Activated naive CD4-positive, alpha-beta T cell treated with anti-CD3 and anti-CD28 coated beads, Interleukin-2, amount 50 U/mL, for 72 hours (primary cell): Measurements from ENCODE around the gene CMTM8. TPM values are rescaled to one million over a fixed set of nuclear protein-coding genes. Genes with fewer than 3 reads are reported as not detected.

ENCODE experiments used
- ATAC-seq, 2 donors: fragments of 150-1000 bp; cut with Tn5 transposase; 2 replicates each; pipeline ENCODE4 v1.10.0; 2021; ENCODE audit warnings: mild to moderate bottlenecking in 2 of 2, moderate library complexity in 2 of 2
- DNase-seq, 2 donors: peaks; one replicate each; pipeline ENCODE4 v3.0.0; 2021 to 2022; ENCODE audit warnings: low spot score in 2 of 2
- H3K27ac Mint-ChIP-seq, 2 donors: one replicate each; pipeline ENCODE4 v1.8.0; 2022; ENCODE audit warnings: mild to moderate bottlenecking in 2 of 2, mixed read lengths in 2 of 2
- H3K36me3 Mint-ChIP-seq, 2 donors: one replicate each; pipeline ENCODE4 v1.8.0; 2022; ENCODE audit warnings: mixed read lengths in 2 of 2
- H3K9me3 Mint-ChIP-seq, 2 donors: one replicate each; pipeline ENCODE4 v1.8.0; 2022; ENCODE audit warnings: mixed read lengths in 2 of 2
- total RNA-seq, 2 donors: library from RNA; stranded (reverse); gene quantifications; one replicate each; pipeline ENCODE4 v1.2.3, GENCODE V29; 2022

CMTM8 gene
- total RNA-seq, 2 donors from 2014 or later, result 7.8 to 9.5 TPM

DNA sequence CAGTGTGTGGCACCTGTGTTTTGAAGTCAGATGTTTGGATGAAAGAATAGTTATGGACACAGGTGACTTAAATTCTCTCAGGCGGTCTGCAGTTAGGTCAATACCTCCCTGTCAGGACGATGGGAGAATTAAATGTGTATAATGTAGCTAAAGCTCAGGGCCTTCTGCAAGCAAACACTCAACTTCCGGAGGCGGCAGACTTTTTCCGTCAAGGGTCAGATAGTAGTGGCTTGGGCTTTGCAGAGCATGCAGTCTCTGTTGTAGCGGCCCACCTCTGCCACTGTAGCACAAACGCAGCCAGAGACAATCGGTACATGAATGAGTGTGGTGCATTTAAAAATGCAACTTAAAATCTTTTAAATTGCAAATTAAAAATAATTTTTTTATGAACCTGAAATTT is 47.4 kb downstream of the CMTM8 start:
- Mint-ChIP-seq H3K27ac (peak overlapping the region; percentile 60 to 72), H3K9me3 (no peaks in the 10 kb centered on the region), H3K36me3 (peaks cover 0 to 18% of the 10 kb centered on the region in 2 donors)
- DNase-seq (no peak), ATAC-seq (peak; percentile 32 to 35)

DNA sequence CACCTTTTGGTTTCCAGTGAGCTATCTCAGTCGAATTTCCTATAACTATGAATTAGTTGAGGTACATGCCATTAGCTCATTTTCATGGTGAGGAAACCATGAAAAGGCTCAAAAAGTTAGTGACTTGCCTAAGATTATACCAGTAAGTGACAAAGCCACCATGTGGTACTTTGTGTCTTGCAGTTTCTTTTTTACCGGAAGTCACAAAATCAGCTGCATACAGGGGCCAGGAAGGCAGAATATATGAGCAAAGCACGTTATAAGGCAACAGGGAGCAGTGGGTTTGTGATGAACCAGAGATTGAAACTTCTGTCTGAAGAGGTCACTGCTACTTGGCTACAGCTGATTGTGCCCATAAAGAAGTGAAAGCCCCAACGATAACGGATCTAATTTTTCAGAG is 50.3 kb downstream of the CMTM8 start:
- ATAC-seq (peak; percentile 79 to 90), DNase-seq (no peak)
- Mint-ChIP-seq H3K36me3 (peaks cover 0 to 18% of the 10 kb centered on the region in 2 donors), H3K9me3 (no peaks in the 10 kb centered on the region), H3K27ac (peak overlapping the region; percentile 88 to 94)

DNA sequence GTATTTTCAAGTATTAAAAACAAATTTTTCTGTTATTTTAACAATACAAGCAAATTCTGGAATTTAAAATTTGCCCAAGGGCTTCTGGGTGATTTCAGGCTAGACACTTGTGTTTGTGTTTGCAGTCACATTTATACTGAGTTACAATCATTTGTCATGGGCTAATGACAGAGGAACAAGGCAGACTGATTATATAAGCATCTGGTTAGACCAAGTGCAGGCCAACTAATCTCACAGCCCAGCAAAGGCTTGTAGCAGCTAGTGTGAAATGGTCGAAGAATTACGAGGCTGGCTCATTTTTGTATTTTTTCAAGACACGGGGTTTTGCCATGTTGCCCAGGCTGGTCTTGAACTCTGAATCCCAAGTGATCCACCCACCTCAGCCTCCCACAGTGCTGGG is 52.1 kb downstream of the CMTM8 start:
- Mint-ChIP-seq H3K9me3 (no peaks in the 10 kb centered on the region), H3K27ac (no peak overlapping the region), H3K36me3 (peaks cover 0 to 18% of the 10 kb centered on the region in 2 donors)
- DNase-seq (no peak), ATAC-seq (no peak)

DNA sequence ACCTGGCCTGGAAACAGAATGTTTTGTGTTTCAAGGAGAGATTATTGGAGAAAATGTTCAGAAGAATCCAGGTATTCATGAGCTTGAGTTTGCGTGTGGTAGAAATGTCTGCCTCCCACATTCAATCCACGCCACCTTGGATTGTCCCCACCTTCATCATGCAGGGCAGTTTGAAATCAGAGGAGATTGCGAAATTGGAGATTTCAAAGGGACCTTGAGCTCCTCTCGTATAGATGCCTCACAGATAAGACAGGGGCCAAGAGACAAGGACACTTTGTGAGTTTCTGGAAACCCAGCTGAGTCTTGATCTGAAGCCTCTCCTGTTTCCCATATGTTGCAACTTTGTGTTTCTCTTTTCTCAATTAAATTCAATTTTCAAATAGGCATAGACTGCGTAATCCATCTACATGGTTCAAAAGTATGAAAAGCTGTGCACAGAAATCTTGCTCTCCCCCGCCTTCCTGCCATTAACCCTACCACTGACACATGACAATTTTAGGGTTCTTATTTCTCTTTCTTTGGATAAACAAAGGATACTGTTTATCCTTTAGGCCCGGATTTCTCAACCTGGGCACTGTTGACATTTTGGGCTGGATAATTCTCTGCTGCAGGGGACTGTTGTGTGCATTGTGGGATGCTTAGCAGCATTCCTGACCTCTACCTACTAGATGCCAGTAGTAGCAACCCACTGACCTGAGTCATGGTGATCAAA is 53.8 kb downstream of the CMTM8 start:
- DNase-seq, result no peak
- Mint-ChIP-seq H3K9me3 (no peaks in the 10 kb centered on the region), H3K27ac (no peak overlapping the region), H3K36me3 (peaks cover 0 to 11% of the 10 kb centered on the region in 2 donors)
- no peak for ATAC-seq

DNA sequence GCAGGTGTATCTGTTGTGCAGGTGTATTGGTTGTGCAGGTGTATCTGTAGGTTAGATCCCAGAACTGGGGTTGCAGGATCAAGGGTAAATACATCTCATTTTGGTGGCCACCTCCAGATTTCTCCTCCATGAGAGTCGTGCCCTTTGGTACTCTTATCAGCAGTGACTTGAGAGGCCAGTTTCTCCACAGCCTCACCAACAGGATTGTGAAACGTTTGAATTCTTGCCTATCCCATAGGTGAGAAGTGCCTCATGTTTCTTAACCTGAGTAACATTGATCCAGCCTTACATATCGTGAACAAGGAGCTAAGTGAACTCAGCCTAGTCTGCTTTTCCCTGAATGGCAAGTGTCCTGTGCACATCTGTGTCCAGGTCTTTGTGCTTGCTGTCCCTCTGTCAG is 55.4 kb downstream of the CMTM8 start:
- Mint-ChIP-seq H3K27ac (no peak overlapping the region), H3K36me3 (peaks cover 0 to 7% of the 10 kb centered on the region in 2 donors), H3K9me3 (no peaks in the 10 kb centered on the region)
- no peak for DNase-seq
- no peak for ATAC-seq

DNA sequence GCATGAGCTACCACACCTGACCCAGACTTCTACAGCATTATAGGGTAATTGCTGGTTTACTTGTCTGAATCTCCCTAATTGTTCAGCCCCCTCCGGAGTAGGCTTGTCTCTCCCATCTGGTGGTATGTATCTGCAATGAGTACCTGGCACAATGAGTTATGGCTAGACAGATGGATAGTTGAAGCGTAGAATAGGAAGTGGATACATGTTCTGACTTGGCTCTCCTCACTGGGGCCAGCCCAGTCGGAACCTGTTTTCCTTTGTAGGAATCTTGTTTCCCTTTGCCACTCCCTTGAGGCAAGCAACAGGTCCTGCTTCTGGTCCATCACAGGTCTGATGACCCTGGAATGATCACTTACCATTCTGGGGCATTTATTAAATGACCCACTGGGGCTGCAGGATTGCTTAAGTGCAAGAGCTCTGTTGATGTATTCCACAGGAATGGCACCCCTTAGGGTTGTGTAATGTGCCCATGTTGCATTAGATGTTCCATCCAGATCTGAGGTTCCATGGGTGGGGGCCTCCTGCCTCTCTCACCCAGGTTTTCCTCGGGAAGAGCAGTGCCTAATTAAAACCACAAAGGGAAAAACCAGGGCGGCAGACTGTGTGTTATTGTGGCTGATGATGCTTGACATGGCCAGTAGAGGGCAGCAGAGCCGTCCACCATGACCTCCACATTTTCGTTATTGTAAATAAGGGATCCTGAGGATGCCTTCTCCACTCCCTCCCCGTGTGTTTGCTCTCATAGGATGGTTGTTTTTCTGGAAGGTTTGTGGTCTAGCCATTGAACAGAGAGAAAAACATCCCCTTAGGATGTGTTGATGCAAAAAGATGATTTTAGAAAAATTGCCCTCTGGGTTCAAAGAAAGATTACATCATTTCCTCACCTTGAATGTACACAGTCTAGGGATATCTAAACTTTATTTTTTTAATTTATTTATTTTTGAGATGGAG is 58.0 kb downstream of the CMTM8 start:
- DNase-seq (peak; percentile 59 to 73), ATAC-seq (peak; percentile 60 to 87)
- Mint-ChIP-seq H3K9me3 (no peaks in the 10 kb centered on the region), H3K36me3 (no peaks in the 10 kb centered on the region), H3K27ac (peak overlapping the region; percentile 86 to 88)

DNA sequence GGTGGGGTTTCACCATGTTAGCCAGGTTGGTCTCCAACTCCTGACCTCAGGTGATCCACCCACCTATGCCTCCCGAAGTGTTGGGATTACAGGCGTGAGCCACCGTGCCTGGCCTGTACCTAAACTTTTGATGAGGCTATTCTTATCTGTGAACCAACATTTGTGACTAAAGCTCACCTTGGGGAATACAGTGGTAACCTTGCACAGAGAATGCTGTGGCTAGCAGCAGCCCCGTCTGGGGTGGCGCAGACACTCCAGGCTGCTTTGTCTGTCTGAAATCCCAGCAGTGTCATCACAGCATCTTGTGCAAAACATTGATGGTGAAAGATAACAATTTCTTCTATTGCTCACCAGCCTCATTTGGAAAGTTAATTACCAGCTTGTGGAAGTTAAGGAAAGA is 58.9 kb downstream of the CMTM8 start:
- no peaks in the 10 kb centered on the region for H3K9me3 Mint-ChIP-seq
- ATAC-seq (peak; percentile 77 to 93), DNase-seq (peak in 1 of 2 donors; percentile 58)
- no peaks in the 10 kb centered on the region for H3K36me3 Mint-ChIP-seq
- H3K27ac Mint-ChIP-seq, result peak overlapping the region; percentile 86 to 88

DNA sequence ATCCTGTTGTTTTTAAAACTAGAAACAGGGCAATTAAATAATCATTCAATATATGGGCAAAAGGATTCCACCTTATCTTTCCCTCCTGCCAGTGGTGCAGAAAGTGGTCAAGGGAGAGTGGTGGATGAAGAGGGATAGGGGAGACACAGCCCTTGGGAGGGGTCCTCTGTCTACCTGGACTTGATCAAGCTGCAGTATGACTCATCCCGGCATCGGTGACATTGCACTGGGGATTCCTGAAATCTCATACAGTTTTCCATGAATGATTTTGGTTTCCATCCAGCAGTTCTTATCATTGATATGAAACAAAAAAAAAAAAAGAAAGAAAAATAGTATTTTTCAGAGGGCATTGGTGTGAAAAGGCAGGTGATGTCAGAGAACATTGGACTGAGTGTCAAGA is 62.9 kb downstream of the CMTM8 start:
- Mint-ChIP-seq H3K9me3 (peaks cover under 1% of the 10 kb centered on the region in 2 donors), H3K27ac (no peak overlapping the region), H3K36me3 (peaks cover 5 to 18% of the 10 kb centered on the region in 2 donors)
- ATAC-seq, result no peak
- no peak for DNase-seq

DNA sequence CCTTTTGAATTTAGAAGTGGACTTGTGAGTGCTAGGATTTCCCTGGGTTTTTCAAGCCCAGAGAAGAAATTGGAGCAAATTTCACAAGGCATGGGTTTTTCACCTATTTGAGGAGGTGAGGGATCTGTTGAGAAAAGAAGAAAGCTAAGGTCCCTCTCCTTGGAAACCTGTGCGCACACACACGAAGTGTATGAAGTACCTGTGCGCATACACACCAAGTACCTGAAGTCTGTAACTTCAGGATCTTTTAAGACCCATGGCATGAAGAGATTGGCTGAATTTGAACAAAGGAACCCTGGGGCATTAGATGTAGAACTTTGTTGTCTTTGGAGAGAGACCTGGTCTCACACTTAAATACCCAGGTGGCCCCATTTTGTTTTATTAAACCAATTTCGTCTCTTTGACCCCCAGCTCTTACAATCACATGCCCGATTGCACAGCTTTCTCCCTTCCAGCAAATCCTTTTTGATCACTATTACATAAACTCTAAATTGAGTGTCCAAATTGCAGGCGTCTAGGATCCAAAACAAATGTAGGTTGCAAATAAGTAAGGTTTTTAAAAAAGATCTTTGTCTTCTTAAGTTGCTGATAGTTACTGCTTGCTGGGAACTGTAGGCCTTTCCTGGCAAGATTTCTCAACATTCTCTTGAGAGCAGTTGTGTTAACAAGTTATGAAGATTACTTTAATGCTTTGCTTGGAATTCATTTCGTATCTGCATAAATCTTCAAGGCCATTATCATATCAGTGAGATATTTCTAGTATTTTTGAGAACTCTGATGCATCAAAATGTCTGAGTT is 64.3 kb downstream of the CMTM8 start:
- peaks cover 7 to 22% of the 10 kb centered on the region in 2 donors for H3K36me3 Mint-ChIP-seq
- peak overlapping the region; percentile 81 to 84 for H3K27ac Mint-ChIP-seq
- DNase-seq (no peak), ATAC-seq (peak in 1 of 2 donors; percentile 22)
- H3K9me3 Mint-ChIP-seq, result peaks cover 4 to 9% of the 10 kb centered on the region in 2 donors

DNA sequence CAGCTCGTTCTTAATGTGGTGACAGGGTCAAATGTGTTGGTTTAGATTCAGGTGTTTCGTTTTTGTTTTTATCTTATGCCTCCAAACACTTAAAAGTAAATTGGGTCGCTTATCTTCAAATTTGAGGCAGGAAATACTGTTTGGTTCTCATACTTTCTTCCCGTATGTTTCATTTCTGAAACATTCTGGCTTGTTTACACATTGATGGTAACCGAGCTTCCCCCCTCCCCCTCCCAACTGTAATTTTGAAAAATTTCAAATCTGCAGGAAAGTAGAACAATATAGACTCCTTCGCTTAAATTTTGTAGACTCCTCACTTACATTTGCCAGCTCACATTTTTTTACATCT is 64.9 kb downstream of the CMTM8 start:
- H3K9me3 Mint-ChIP-seq, result peaks cover 4 to 9% of the 10 kb centered on the region in 2 donors
- DNase-seq (no peak), ATAC-seq (peak in 1 of 2 donors; percentile 74)
- H3K27ac Mint-ChIP-seq, result peak overlapping the region; percentile 81 to 84
- peaks cover 7 to 22% of the 10 kb centered on the region in 2 donors for H3K36me3 Mint-ChIP-seq

DNA sequence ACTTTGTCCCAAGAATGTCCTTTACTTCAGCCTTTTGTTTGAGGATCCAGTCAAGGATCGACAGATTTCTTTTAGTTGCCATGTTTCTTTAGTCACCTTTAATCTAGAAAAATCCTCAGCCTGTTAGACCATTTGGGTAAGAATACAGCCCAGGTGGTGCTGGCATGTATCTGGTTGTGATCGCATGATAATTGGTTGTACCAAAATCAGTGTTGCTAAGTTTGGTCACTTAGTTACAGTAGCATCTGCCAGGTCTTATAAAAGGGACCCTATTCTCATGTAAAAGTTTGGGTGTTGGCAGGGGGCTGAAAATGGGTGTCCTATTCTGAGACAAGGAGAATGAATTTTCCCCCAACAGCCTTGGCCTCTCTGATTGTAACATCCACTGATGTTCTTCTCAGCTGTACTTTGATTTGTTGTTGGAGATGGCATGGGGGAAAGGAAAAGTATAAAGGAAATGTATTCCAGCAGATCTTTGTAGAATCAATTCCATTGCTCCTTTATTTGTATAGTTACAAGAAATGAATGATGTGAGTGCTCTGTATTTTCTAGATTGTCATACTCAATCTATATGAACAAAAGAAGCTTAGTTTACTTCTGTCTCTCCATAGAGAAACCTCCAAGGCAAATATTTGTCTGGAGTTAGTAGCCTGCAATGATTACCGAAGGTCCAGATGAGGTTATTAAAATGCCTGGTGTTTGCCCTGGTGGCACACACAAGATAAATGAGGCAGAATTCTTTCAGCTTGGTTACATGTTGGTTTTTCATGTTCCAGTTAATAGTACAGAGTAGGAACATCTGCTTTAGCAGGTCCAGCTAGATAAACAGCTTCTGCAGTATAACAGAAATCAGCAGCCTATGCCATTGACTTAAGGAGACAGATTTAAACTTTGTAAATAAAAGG is 65.7 kb downstream of the CMTM8 start:
- peak overlapping the region in 1 of 2 donors; percentile 84 for H3K27ac Mint-ChIP-seq
- DNase-seq (no peak), ATAC-seq (no peak)
- peaks cover 7 to 22% of the 10 kb centered on the region in 2 donors for H3K36me3 Mint-ChIP-seq
- peaks cover 4 to 9% of the 10 kb centered on the region in 2 donors for H3K9me3 Mint-ChIP-seq

DNA sequence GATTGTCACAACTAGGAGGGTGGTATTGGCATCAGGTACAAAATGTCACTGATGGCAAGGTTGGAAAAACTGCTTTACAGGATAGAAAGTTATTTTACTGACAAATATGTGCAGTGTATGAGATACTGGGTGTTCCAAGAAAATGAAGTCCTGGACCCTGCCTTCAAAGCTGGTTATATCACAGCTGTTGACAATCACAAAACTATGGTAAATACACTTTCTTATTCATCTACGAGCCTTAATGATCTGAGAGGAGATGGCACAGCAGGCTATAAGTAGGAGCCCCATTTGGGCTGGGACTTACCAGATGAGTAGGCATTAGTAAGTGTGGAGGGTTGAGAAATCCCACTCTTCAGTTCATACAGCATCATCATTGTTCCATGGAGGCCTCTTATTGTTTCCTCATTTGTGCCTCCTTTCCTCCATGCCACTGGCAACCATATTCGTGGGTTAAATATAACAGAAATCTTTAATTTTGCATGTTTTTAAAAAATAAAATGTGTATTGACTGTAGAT is 66.9 kb downstream of the CMTM8 start:
- Mint-ChIP-seq H3K9me3 (peaks cover 4 to 9% of the 10 kb centered on the region in 2 donors), H3K36me3 (peaks cover 7 to 22% of the 10 kb centered on the region in 2 donors), H3K27ac (no peak overlapping the region)
- ATAC-seq (peak in 1 of 2 donors; percentile 37), DNase-seq (no peak)

DNA sequence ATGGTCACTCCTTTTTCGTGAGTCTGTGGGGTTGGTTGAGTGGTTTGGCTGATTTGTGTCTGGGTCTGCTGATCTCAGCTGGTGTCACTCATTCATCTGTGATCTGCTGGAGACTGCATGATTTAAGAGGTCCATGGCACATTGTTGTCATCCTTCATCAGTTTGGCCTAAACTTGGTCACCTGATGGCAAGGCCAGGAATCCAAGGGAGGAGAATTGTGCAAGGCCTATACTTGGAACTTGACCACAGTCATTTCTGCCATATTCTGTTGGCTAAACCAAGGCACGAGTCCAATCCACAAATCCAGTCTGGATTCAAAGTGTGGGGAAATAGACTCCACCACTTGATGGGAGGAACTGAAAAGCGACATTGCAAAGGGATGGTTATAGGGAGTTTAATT is 67.6 kb downstream of the CMTM8 start:
- Mint-ChIP-seq H3K27ac (peak overlapping the region in 1 of 2 donors; percentile 30), H3K36me3 (peaks cover 7 to 22% of the 10 kb centered on the region in 2 donors), H3K9me3 (peaks cover 4 to 9% of the 10 kb centered on the region in 2 donors)
- DNase-seq (no peak), ATAC-seq (no peak)

DNA sequence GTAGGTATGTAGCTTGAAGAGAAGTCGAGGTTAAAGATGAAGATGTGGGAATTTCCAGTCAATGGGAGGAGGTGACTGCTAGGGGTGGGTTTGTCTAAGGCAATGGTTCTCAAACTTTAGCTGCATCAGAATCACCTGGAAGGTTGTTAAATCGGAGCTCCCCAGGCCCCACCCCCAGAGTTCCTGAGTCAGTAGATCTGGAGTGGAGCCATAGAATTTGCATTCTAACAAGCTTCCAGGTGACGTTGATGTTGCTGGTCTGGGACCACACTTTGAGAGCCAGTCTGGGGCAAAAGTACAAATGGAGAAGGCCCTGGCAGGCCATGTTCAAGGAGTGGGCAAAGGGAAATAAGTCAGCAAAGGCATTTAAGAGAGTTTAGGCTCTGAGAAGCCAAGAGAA is 69.1 kb downstream of the CMTM8 start:
- Mint-ChIP-seq H3K27ac (peak overlapping the region in 1 of 2 donors; percentile 2), H3K9me3 (peaks cover 4 to 9% of the 10 kb centered on the region in 2 donors), H3K36me3 (peaks cover 7 to 22% of the 10 kb centered on the region in 2 donors)
- no peak for DNase-seq
- no peak for ATAC-seq

DNA sequence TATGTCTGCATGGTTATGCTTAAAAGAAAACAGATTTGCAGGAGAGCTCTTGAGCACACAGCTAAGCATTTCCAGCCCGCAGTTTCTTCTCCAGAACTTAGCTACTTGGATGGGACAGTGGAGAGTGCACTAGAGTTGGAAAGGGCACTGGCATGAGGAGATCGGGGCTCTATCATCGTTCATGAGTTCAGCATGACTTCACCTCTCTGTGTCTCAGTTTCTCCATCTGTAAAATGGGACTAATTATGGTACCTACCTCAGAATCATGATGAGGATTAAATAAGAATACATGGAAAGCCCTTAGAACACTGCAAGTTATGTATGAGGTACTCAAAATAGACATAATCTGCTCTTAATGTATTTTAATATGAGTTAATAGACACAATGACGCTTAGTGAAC is 69.9 kb downstream of the CMTM8 start:
- DNase-seq (no peak), ATAC-seq (no peak)
- H3K27ac Mint-ChIP-seq, result no peak overlapping the region

More for the DNA sequence above, 69.9 kb downstream of the CMTM8 start:
- peaks cover 4 to 9% of the 10 kb centered on the region in 2 donors for H3K9me3 Mint-ChIP-seq
- H3K36me3 Mint-ChIP-seq, result peaks cover 7 to 22% of the 10 kb centered on the region in 2 donors
